HEK293 (cell line): Measurements from ENCODE around the gene TBC1D14.
A peak's percentile ranks its signal among the peaks of the same experiment; 100 is the strongest.

Source experiments
- ZNF138 ChIP-seq: fragments of 450-650 bp; formaldehyde crosslinking; IDR thresholded peaks from 2 replicates; pipeline ENCODE4 v1.5.1; 2016; ENCODE audit warnings: missing biosample characterization, missing genetic modification characterization, borderline replicate concordance
- ZNF23 ChIP-seq: fragments of 450-650 bp; formaldehyde crosslinking; IDR thresholded peaks from 2 replicates; pipeline ENCODE4 v1.5.1; 2016; ENCODE audit warnings: missing biosample characterization, missing genetic modification characterization, borderline replicate concordance
- TF ChIP-seq, protein P1 (sequence below): fragments of 450-650 bp; formaldehyde crosslinking; IDR thresholded peaks from 2 replicates; pipeline ENCODE4 v1.5.1; 2016; ENCODE audit warnings: missing biosample characterization, missing genetic modification characterization

DNA sequence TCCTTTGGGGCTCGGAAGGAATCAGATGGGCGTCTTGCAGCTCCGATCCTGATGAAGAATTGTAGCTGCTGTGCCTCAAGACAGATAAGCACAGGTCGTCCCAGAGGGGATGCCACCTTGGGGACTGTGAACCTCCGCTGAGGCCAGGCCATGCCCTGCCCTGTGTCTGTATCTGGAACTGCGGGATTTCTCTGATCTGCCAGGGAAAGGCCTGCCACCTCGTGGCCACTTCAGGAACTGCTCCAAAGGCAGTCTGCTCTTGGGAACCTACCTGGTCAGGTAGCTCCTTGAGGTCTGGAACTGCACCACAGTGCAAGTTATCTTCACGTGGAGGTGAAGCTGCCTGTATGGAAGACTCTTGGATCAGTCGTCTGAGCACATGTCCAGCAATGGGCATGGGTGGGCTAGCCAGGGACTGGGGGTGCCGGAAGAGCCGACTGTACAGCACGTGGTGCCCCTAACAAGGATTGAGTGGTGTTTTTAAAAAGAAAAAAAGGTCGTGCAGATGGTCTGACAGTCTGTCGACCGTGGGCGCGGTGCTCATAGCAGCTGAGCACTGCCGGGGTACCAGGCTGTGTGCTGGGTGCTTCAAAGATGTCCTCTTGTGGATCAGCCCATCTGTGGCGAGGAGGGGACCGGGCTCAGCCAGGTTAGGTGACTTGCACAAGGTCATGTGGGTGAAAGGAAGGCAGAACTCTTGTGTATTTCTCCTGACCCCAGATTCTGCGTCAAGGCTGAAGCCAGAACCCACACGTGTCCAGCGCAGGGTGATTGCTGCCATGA, 161.3 kb downstream of the TBC1D14 start:
- TF ChIP-seq ZNF138 (tag by site-specific recombination) (no peak), ZNF23 (tag by site-specific recombination) (no peak)
- TF ChIP-seq, protein P1, sequence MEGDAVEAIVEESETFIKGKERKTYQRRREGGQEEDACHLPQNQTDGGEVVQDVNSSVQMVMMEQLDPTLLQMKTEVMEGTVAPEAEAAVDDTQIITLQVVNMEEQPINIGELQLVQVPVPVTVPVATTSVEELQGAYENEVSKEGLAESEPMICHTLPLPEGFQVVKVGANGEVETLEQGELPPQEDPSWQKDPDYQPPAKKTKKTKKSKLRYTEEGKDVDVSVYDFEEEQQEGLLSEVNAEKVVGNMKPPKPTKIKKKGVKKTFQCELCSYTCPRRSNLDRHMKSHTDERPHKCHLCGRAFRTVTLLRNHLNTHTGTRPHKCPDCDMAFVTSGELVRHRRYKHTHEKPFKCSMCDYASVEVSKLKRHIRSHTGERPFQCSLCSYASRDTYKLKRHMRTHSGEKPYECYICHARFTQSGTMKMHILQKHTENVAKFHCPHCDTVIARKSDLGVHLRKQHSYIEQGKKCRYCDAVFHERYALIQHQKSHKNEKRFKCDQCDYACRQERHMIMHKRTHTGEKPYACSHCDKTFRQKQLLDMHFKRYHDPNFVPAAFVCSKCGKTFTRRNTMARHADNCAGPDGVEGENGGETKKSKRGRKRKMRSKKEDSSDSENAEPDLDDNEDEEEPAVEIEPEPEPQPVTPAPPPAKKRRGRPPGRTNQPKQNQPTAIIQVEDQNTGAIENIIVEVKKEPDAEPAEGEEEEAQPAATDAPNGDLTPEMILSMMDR, result peak; percentile 83
